Endothelial cell (in vitro differentiated cells): Measurements from ENCODE around the gene ZNF175. TPM values are rescaled to one million over a fixed set of nuclear protein-coding genes. Genes with fewer than 3 reads are reported as not detected.

ENCODE experiments used
- DNase-seq: peaks from one replicate; pipeline ENCODE4 v3.0.0; 2021; ENCODE audit warnings: low spot score
- H3K27ac Mint-ChIP-seq: one replicate; pipeline ENCODE4 v1.8.0; 2021; ENCODE audit warnings: mixed read lengths, inconsistent platforms; ENCODE audit not compliant: unreplicated experiment
- H3K27me3 Mint-ChIP-seq: one replicate; pipeline ENCODE4 v1.8.0; 2021; ENCODE audit warnings: mild to moderate bottlenecking, moderate library complexity, mixed read lengths, inconsistent platforms; ENCODE audit not compliant: unreplicated experiment
- H3K36me3 Mint-ChIP-seq: one replicate; pipeline ENCODE4 v1.8.0; 2021; ENCODE audit warnings: mild to moderate bottlenecking, low read depth, mixed read lengths, inconsistent platforms; ENCODE audit not compliant: unreplicated experiment
- H3K4me1 Mint-ChIP-seq: one replicate; pipeline ENCODE4 v1.8.0; 2021; ENCODE audit warnings: mild to moderate bottlenecking, mixed read lengths, inconsistent platforms; ENCODE audit not compliant: unreplicated experiment
- H3K4me3 Mint-ChIP-seq: one replicate; pipeline ENCODE4 v1.8.0; 2021; ENCODE audit warnings: mild to moderate bottlenecking, mixed read lengths, inconsistent platforms; ENCODE audit not compliant: unreplicated experiment
- H3K9me3 Mint-ChIP-seq: one replicate; pipeline ENCODE4 v1.8.0; 2021; ENCODE audit warnings: mixed read lengths, inconsistent platforms; ENCODE audit not compliant: unreplicated experiment
- CTCF ChIP-seq: fragments of 200-600 bp; sonication (generic); IDR thresholded peaks from one replicate; pipeline ENCODE4 v1.5.0; 2021; ENCODE audit warnings: antibody characterized with exemption; ENCODE audit not compliant: unreplicated experiment
- total RNA-seq: library from RNA; stranded (reverse); fragmentation: NEBNext Ultra II Directional; extraction: Animal tissue kit (Norgen Biotek cat#: 25700); gene quantifications from one replicate; pipeline ENCODE4 v1.2.1, GENCODE V29; 2021; ENCODE audit not compliant: unreplicated experiment

Gene ZNF175
- total RNA-seq, 1 donor from 2014 or later: 18.3 TPM

- DNase-seq: no peak
- Mint-ChIP-seq H3K27me3 (peaks cover 19% of the 10 kb centered on the region), H3K27ac (no peak overlapping the region), H3K36me3 (peaks cover 13% of the 10 kb centered on the region), H3K4me3 (peak overlapping the region; percentile 98), H3K9me3 (peaks cover 7% of the 10 kb centered on the region), H3K4me1 (peaks cover 13% of the 10 kb centered on the region)
- TF ChIP-seq CTCF: no peak
Measured at GRCh38 chr19:51593138-51593890, 22.2 kb downstream of the ZNF175 start.

GRCh38 chr19:51593969-51594773 lies 23.1 kb downstream of the ZNF175 start:
- no peak for TF ChIP-seq CTCF
- H3K36me3 Mint-ChIP-seq: peaks cover 9% of the 10 kb centered on the region
- H3K27ac Mint-ChIP-seq: peak overlapping the region; percentile 76
- peaks cover 13% of the 10 kb centered on the region for H3K4me1 Mint-ChIP-seq
- H3K4me3 Mint-ChIP-seq: peak overlapping the region; percentile 98
- peaks cover 19% of the 10 kb centered on the region for H3K27me3 Mint-ChIP-seq
- H3K9me3 Mint-ChIP-seq: peaks cover 7% of the 10 kb centered on the region
- peak; percentile 97 for DNase-seq

DNA sequence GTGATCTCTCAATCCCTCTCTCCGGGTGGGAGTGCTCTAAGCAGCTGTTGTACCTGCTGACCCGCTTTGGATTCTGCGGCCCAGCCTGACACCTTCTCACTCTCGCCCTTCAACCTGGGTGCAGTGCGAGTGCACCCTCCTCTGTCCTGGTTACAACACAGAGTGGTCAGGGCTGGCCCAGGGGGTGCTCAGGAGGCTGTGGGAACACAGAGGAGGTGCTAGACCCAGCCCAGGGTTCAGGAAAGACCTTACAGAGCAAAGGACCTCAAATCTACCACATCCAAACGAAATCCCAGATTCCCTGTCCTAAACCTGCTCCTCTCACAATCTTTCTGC lies 23.7 kb downstream of the ZNF175 start:
- Mint-ChIP-seq H3K27ac (peak overlapping the region; percentile 76), H3K27me3 (peaks cover 19% of the 10 kb centered on the region), H3K9me3 (peaks cover 7% of the 10 kb centered on the region), H3K4me3 (peak overlapping the region; percentile 98), H3K36me3 (peaks cover 9% of the 10 kb centered on the region), H3K4me1 (peaks cover 13% of the 10 kb centered on the region)
- DNase-seq: no peak
- no peak for TF ChIP-seq CTCF

GRCh38 chr19:51595190-51596175 lies 24.4 kb downstream of the ZNF175 start:
- no peak for TF ChIP-seq CTCF
- Mint-ChIP-seq H3K27me3 (peaks cover 19% of the 10 kb centered on the region), H3K4me1 (peaks cover 13% of the 10 kb centered on the region), H3K36me3 (peaks cover 9% of the 10 kb centered on the region), H3K27ac (peak overlapping the region; percentile 10), H3K4me3 (peak overlapping the region; percentile 98), H3K9me3 (peaks cover 7% of the 10 kb centered on the region)
- no peak for DNase-seq
